Right renal pelvis (tissue), 4 donors: ENCODE measurements around the gene SRSF8. TPM values are rescaled to one million over a fixed set of nuclear protein-coding genes. Genes with fewer than 3 reads are reported as not detected.
A peak's percentile ranks its signal among the peaks of the same experiment; 100 is the strongest.

ENCODE experiments used
- DNase-seq, 4 donors: peaks; one replicate each; pipeline ENCODE4 v3.0.0-alpha.2; 2013; ENCODE audit warnings: low read depth in 4 of 4, low spot score in 3 of 4, missing footprints in 1 of 4
- polyA plus RNA-seq, 4 donors: library from polyadenylated mRNA; unstranded; fragments of 120-200 nt; gene quantifications; one replicate each; pipeline ENCODE4 v1.2.1, GENCODE V29; 2013; ENCODE audit not compliant: insufficient read length in 4 of 4

The SRSF8 gene
- polyA plus RNA-seq, 4 donors, result 68.6 to 83.0 (median 77.9) TPM

- DNase-seq, result peak in 1 of 4 donors; percentile 20
Observed at GRCh38 chr11:95067841-95068219, 1.1 kb downstream of the SRSF8 start.

GRCh38 chr11:95068549-95068948, 1.8 kb downstream of the SRSF8 start:
- DNase-seq, result peak in 3 of 4 donors; percentile 56 to 90 (median 89)

GRCh38 chr11:95070471-95070870, 3.8 kb downstream of the SRSF8 start:
- DNase-seq, result no peak

GRCh38 chr11:95072948-95073347, 6.2 kb downstream of the SRSF8 start:
- no peak for DNase-seq

- no peak for DNase-seq
Observed at GRCh38 chr11:95074792-95075563, 8.3 kb downstream of the SRSF8 start.

- no peak for DNase-seq
Observed at GRCh38 chr11:95076416-95076815, 9.7 kb downstream of the SRSF8 start.

GRCh38 chr11:95076981-95077380, 10.3 kb downstream of the SRSF8 start:
- DNase-seq, result no peak

- DNase-seq, result no peak
Observed at GRCh38 chr11:95078526-95078925, 11.8 kb downstream of the SRSF8 start.

GRCh38 chr11:95081010-95081409, 14.3 kb downstream of the SRSF8 start:
- DNase-seq, result no peak

GRCh38 chr11:95081412-95081811, 14.7 kb downstream of the SRSF8 start:
- DNase-seq, result no peak

- no peak for DNase-seq
Observed at GRCh38 chr11:95082576-95083001, 15.9 kb downstream of the SRSF8 start.

- no peak for DNase-seq
Observed at GRCh38 chr11:95084509-95084908, 17.8 kb downstream of the SRSF8 start.

- no peak for DNase-seq
Observed at GRCh38 chr11:95085117-95085816, 18.5 kb downstream of the SRSF8 start.

GRCh38 chr11:95086151-95086550, 19.4 kb downstream of the SRSF8 start:
- DNase-seq, result no peak

GRCh38 chr11:95086836-95087570, 20.3 kb downstream of the SRSF8 start:
- no peak for DNase-seq

- no peak for DNase-seq
Observed at GRCh38 chr11:95088946-95089619, 22.4 kb downstream of the SRSF8 start.

GRCh38 chr11:95089620-95090542, 23.2 kb downstream of the SRSF8 start, which contains the start of gene ENDOD1:
ENDOD1 (plus strand) TSS chr11:95089846; CDS start chr11:95089928, 82 bp downstream.
- DNase-seq, result peak in 3 of 4 donors; percentile 68 to 78 (median 70)

- no peak for DNase-seq
Observed at GRCh38 chr11:95091663-95092180, 25.0 kb downstream of the SRSF8 start.
